Activated T-cell treated with anti-CD3 and anti-CD28 coated beads, Interleukin-2, amount 50 U/mL, for 1 hour (primary cell): Measurements from ENCODE around the gene TACC3.

Experiments
- DNase-seq: peaks from one replicate; pipeline ENCODE4 v3.0.0-alpha.2; 2020

TACC3 gene

DNA sequence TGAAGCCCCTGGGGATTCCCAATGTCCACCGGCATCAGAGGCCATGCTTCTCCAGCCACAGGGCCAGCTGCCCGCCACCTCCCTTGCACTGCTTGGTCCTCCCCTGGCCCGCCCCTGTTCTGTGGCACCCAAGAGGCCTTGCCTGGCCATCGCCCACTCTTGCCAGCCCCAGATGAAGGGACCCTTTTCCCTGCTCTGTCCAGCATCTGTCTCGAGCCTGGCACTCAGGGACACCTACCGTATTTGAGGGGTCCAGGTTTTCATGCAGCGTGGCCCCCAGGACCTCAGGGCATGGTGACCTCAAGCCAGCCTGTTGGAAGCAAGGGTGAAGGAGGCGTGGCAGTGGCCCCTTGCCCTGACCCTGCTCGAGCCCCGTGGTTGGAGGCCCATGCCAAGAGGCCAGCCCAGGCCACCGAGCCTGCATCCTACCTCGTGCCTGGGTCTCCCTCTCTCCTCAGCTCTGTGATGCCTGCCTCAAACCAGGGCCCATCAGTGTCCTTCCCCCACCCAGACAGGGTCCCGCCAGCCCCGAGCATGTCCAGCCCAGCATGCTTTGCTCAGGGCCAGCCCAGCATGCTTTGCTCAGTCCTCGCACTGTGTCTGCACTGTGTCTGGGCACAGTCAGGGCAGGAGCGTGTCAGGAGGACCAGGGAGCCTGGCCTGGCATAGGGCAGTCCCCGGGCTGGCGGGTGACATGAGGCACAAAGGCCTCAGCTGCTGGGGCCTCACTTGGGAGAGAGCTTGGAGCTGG lies 57.5 kb downstream of the TACC3 start:
- DNase-seq = no peak

- DNase-seq = no peak
Observed at GRCh38 chr4:1779588-1780382, 58.5 kb downstream of the TACC3 start.

- no peak for DNase-seq
Observed at GRCh38 chr4:1780435-1780834, 59.1 kb downstream of the TACC3 start.

- DNase-seq = no peak
Observed at GRCh38 chr4:1783015-1783414, 61.7 kb downstream of the TACC3 start.

DNA sequence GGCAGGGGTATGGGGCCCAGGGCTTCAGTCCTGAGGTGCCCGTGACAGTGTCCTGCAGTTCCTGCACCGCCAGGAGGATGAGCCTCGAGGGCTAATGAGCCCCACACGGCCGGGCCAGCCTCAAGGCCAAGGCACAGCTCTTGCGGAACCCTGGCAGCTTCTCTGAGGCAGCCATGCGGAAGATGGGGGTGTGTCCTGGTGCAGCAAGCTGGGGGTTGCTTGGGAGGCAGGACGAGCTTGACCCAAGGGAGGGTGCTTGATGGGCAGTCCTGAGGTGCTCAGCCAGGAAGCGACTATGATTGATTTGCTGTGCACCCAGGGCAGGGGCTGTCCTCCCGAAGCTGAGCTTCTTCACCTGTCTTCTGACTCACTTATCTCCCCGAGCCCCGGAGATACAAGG lies 62.6 kb downstream of the TACC3 start:
- DNase-seq = no peak

GRCh38 chr4:1784395-1784788 lies 63.1 kb downstream of the TACC3 start:
- no peak for DNase-seq

GRCh38 chr4:1784789-1785591 lies 63.7 kb downstream of the TACC3 start:
- DNase-seq = no peak

GRCh38 chr4:1785592-1785991 lies 64.3 kb downstream of the TACC3 start:
- no peak for DNase-seq

DNA sequence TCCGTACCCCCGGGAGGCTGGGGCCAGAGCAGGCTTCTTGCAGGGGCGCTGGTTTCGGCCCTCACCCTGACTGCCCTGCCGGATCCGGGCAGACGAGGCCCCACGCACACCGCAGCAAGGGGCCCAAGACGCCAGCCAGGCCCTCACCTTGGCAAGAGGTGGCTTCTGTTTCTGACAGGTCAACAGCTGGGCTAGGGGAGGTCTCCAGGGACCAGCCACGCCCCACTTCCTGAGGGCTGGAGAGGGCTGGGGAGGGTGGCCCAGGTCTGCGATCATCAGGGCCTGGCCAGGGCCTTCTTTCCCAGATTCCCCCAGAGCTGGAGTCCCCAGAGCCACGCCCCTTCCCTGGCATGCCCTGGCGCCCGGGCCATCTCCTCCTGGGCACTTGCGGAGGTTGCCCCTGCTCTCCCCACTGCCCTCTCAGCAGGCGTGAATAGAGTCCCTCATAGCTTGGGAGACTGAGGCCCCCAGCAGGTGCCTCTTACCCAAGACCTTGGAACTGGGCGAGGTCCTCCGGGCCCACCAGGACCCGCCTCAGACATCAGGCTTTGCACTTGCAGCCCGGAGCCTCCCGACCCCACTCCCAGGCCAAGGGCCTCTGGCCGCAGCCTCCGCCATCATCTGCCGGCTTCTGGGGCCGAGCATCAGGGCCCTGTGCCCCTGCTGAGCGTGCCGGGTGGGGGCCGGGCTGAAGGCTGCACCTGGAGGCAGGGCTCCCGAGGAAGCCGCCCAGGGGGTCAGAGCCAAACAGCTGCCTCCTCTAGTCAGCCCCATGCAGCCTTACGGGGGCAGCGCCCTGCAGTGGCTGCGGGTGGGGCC lies 65.4 kb downstream of the TACC3 start:
- DNase-seq = no peak

GRCh38 chr4:1787411-1788077 lies 66.2 kb downstream of the TACC3 start:
- no peak for DNase-seq

GRCh38 chr4:1788254-1788973 lies 67.1 kb downstream of the TACC3 start:
- no peak for DNase-seq

DNA sequence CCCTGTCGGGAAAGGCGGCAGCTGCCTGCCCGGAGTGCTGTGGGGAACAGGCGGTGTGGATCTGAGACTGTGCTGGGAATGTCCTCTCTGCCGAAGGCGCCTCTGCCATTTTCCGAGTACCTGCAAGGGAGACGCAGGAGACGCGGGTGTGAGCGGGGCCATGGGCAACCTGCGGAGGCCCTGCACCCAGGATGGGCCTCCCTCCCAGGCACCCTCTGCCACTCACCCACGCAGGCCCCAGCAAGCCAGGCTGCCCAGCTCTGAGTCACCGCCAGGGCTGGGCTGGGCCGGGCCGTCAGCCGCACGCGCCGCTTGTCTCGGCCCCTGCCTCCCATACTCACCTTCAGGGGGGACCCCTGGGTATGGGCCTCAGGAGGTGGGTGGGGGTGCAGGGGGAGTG lies 68.2 kb downstream of the TACC3 start:
- DNase-seq = no peak

DNA sequence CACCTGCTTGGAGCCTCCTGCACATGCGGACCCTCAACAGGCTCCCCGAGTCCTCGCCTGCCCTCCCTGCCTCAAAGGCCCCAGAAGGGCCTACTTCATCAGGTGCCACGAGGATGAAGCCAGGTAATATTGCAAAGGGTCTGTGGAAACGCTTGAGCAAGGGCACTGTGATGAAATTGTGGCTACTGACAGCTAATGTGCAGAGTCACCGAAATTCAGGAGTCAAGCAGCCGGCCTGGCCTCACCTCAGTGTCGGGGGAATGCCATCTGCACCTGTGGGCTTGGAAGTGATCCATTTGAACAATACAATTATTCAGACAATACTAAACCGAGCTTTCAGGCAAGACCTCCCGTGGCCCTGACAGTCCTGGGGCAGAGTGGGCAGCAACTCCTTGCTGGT lies 68.7 kb downstream of the TACC3 start:
- no peak for DNase-seq

DNA sequence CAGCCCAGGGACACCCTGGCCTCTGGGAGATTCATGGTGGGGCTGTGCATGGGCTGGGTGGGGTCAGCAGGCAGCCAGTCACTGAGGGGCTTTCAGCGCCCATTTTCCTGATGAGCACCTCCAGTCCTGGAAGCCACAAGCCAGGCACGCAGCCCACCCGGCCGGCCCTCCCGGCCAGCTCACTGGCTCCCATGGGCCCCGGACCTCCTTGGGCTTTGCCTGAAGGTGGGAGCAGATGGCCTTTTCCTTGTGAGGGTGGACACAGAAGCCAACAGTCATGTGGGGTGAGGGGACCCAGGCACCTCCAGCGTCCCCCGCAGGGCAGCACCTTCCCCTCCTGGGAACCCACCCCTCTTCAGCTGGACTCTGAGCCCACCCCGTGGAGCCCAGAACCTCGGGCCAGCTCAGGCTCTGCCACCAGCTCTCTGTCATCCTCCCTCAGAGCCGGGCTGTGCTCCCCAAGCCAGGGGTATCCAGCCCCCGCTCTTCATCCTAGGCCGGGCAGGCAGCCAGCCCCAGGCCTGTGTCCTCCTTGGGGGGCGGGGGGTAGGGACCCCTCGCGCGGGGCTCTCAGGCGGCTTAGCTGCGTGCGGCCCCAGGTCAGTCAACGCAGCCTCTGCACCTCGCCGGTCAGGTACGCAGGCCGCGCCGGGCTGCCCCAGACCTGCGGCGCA lies 71.0 kb downstream of the TACC3 start:
- DNase-seq = no peak

DNA sequence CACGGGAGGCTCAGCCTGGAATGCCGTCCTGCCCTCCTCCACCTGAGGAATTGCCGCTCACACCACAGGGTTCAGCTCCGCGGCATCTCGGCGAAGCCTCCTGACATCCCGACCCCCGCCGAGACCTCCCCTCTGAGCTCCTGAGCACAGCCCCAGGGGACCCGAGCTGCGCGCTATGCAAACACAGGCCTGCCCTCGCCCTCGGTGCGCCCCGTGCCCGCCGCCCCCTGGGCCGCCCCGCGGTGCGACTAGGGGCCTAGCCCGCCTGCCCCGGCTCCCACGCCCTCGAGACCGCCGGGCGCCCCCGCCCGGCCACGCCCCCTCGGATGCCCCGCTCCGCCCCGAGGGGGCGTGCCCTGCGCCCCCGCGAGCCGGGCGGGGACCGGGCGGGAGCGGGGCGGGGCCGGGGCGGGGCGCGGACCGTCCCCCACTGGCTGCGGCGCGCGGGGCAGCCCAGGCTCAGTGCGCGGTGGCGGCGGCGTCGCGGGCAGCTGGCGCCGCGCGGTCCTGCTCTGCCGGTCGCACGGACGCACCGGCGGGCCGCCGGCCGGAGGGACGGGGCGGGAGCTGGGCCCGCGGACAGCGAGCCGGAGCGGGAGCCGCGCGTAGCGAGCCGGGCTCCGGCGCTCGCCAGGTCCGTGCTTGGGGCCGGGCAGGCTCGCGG lies 71.6 kb downstream of the TACC3 start, which contains the start of gene FGFR3:
Gene FGFR3 (plus strand): TSS at position 462 of the 664 bp plus-strand sequence. CDS start 642 bp downstream, outside the sequence.
- peak; percentile 57 for DNase-seq

GRCh38 chr4:1793496-1793840 lies 72.1 kb downstream of the TACC3 start:
- peak; percentile 54 for DNase-seq

DNA sequence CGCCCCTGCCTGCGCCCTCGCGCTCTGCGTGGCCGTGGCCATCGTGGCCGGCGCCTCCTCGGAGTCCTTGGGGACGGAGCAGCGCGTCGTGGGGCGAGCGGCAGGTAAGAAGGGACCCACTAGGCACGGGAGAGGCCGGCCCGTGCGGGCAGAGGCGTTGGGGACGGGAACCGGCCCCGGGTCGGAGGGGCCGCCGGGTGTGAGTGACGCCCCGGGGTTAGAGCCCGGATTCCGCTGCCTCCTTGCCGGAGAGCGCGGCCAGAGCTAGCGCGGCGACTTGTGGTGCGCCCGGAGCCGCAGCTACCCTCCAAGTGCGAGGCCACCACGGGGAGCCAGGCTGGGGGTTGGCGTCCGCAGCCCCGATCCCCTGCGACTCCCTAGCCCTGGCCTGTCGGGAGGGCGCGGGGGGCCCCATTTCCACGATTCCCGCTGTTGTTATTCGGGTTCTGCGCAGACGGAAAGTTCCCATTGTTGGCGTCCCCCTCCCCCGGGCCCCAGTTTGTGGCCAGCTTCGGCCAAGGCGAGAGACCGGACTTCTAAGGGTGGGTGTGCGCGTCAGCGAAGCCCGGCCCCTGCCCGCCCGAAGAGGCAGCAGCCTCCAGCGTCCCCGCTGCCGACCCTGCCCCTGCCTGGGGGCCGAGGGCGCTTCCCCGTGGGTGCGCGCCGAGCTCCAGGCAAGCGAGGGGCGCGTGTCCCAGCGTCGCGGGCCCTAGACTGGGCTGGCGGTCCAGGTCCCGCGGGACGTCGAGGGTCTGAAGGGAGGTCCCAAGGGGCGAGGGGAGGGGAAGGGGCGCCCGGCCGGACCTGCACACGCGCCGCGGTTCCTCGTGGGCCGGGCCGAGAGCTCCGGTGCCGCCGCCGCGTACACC lies 72.9 kb downstream of the TACC3 start:
- peak; percentile 24 for DNase-seq
